ENCODE data around the gene PFDN6. TPM values are rescaled to one million over a fixed set of nuclear protein-coding genes. Genes with fewer than 3 reads are reported as not detected.

The PFDN6 gene
- total RNA-seq, 2 donors from 2014 or later, result 36.8 to 45.7 TPM

DNA sequence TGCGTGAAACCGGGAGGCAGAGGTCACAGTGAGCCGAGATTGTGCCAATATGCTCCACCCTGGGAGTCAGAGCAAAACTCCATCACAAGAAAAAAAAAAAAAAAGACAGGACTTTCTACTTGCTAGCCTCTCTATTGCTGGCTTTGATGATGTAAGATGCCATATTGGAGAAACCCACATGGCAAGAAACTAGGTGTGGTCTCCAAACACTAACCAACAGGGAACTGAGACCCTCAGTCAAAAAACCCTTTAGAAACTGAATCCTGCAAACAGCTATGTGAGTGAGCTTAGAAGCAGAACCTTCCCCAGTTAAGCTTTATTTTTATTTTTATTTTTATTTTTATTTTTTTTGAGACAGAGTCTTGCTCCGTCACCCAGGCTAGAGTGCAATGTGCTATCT is 46.5 kb downstream of the PFDN6 start:
- intact Hi-C loops (cut with DNase I, micrococcal nuclease), result no loop called here
- no peak for DNase-seq
- ATAC-seq, result no peak

DNA sequence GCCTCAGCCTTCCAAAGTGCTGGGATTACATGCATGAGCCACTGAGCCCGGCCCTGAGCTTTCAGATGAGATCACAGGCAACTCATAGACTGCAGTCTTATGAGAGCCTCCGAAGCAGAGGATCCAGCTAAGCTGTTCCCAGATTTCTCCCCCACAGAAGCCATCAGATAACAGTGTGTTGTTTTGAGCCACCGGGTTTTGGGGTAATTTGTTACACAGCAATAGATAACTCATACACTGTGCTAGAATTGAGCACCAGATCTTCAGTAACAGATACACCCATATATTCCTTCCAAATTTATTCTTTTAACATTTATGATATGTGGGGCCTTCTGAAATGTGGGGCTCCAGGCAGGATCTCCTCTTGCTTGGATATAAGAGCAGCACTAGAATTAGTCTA is 47.1 kb downstream of the PFDN6 start:
- ATAC-seq, result no peak
- no peak for DNase-seq
- intact Hi-C loops (cut with DNase I, micrococcal nuclease), result no loop called here

DNA sequence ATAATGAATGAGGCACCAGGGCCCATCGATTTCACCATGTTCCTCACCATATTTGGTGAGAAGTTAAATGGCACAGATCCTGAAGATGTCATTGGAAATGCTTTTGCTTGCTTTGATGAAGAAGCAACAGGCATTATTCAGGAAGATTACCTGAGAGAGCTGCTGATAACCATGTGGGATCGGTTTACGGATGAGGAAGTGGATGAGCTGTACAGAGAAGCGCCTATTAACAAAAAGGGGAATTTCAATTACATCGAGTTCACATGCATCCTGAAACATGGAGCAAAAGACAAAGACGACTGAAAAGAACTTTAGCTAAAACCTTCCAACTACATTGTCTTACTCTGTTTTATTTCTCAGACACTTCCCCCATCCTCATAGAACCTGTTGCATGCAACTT is 49.8 kb downstream of the PFDN6 start:
- no peak for ATAC-seq
- intact Hi-C loops (cut with DNase I, micrococcal nuclease), result no loop called here
- DNase-seq, result no peak

Small RNAs within 50 kb of the gene (microRNA-seq; reads per million reads assigned to microRNA genes)
- gene MIR6834 (0 reads per million in 2 donors), gene MIR6873 (0 reads per million in 2 donors)

Other genes with a start within 250 kb of the PFDN6 start
- gene HLA-DPA1, start 216.0 kb upstream of the PFDN6 start, total RNA-seq, result 100 to 1,000 TPM in 1 of 2 donors, 10 to 100 TPM in 1; 14.8 to 103 TPM
- gene HLA-DPB1, start 213.6 kb upstream of the PFDN6 start, total RNA-seq, result 10 to 100 TPM; 15.1 to 65.5 TPM
- under 1 TPM; 0.45 to 0.55 TPM for gene COL11A2, start 97.1 kb upstream of the PFDN6 start, total RNA-seq
- 10 to 100 TPM; 34.4 to 37.0 TPM for gene RXRB, start 88.9 kb upstream of the PFDN6 start, total RNA-seq
- gene SLC39A7, start 88.7 kb upstream of the PFDN6 start, total RNA-seq, result 100 to 1,000 TPM; 128 to 203 TPM
- gene HSD17B8, start 84.9 kb upstream of the PFDN6 start, total RNA-seq, result 10 to 100 TPM; 22.4 to 23.7 TPM
- 10 to 100 TPM; 27.4 to 29.7 TPM for gene RING1, start 81.1 kb upstream of the PFDN6 start, total RNA-seq
- gene VPS52, start 17.7 kb upstream of the PFDN6 start, total RNA-seq, result 10 to 100 TPM; 60.2 to 68.4 TPM
- gene RPS18, start 17.5 kb upstream of the PFDN6 start, total RNA-seq, result 1,000 to 10,000 TPM; 1,882 to 2,045 TPM
- 10 to 100 TPM; 34.8 to 40.3 TPM for gene B3GALT4, start 12.5 kb upstream of the PFDN6 start, total RNA-seq
- gene WDR46, start 362 bp upstream of the PFDN6 start, total RNA-seq, result 10 to 100 TPM; 27.7 to 29.3 TPM
- 10 to 100 TPM; 21.5 to 35.0 TPM for gene RGL2, start 9.3 kb downstream of the PFDN6 start, total RNA-seq
- gene TAPBP, start 24.5 kb downstream of the PFDN6 start, total RNA-seq, result 100 to 1,000 TPM; 229 to 283 TPM
- 10 to 100 TPM; 19.9 to 21.3 TPM for gene ZBTB22, start 28.1 kb downstream of the PFDN6 start, total RNA-seq
- 10 to 100 TPM; 33.5 to 35.3 TPM for gene DAXX, start 33.4 kb downstream of the PFDN6 start, total RNA-seq
- 10 to 100 TPM in 1 of 2 donors, 1 to 10 TPM in 1; 4.1 to 14.7 TPM for gene KIFC1, start 102.2 kb downstream of the PFDN6 start, total RNA-seq
- gene PHF1, start 121.4 kb downstream of the PFDN6 start, total RNA-seq, result 10 to 100 TPM; 28.3 to 41.2 TPM
- 100 to 1,000 TPM; 162 to 169 TPM for gene CUTA, start 128.5 kb downstream of the PFDN6 start, total RNA-seq
- gene SYNGAP1, start 130.5 kb downstream of the PFDN6 start, total RNA-seq, result 1 to 10 TPM; 6.8 to 9.1 TPM
- 1 to 10 TPM; 3.9 to 7.9 TPM for gene ZBTB9, start 165.0 kb downstream of the PFDN6 start, total RNA-seq